Measurements from ENCODE around the gene DOC2A.
A peak's percentile ranks its signal among the peaks of the same experiment; 100 is the strongest.

DOC2A gene

DNA sequence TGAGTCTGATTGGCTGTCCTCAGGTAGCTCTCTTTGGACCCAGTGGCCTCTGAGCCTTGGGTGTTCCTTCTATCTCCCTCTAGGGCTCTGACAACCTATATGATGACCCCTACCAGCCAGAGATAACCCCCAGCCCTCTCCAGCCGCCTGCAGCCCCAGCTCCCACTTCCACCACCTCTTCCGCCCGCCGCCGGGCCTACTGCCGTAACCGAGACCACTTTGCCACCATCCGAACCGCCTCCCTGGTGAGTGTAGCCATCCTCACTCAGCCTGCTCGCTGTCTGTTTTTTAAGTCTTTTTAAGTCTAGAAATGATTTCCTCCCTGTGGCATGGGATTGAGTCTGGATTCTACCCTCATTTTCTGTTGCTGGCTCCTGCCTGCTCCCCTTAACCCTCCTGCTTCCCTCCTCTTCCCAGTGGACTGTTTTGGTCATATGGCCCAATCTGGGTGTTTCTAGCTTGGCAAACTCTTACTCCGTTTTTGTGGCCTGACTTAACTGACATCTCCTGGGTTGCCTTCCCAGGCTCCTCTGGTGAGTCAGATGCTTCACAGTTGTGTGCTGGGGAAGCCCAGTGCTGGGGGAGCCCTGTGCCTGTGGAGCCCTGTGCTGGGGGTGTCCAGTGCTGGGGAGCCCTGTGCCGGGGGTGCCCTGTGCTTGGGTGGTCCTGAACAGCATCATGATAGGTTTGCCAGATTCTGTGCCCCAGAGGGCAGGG is 27.2 kb downstream of the DOC2A start:
- TF ChIP-seq POLR2A (IDR thresholded peaks at IDR 0.05; ENCODE audit: low read length) (no peak), GATA1 (IDR thresholded peaks at IDR 0.05; ENCODE audit: low read depth, low read length) (no peak)
- DNase-seq, result no peak

- no peak for DNase-seq
- no peak for TF ChIP-seq GATA1 (IDR thresholded peaks at IDR 0.05; ENCODE audit: low read depth, low read length)
- no peak for TF ChIP-seq POLR2A (IDR thresholded peaks at IDR 0.05; ENCODE audit: low read length)
Observed at GRCh38 chr16:29982560-29983419, 28.0 kb downstream of the DOC2A start.

DNA sequence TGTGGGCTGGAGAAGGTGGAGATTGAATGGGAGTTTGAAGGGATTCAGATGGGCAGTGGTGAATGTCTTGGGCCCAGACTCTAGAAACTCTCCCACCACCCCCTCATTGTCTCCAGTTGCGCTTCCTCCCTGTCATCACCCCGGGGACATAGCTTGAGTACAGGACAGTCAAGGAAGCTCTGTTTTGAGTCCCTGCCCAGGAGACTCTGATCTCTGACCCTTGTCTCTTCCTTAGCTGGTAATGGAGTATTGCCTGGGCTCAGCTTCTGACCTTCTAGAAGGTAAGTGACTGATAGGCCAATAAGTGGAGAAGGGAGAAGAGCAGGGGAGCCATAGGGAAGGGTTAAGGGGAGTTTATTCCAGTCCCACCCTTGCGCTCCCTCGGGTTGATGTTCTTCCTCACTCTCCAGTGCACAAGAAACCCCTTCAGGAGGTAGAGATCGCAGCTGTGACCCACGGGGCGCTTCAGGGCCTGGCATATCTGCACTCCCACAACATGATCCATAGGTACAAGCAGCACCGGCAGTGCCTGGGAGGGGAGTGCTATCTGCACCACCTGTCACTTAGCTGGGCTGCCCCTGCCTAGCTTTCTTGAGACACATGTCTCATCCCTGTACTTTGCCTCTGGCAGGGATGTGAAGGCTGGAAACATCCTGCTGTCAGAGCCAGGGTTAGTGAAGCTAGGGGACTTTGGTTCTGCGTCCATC is 32.1 kb downstream of the DOC2A start:
- TF ChIP-seq GATA1 (IDR thresholded peaks at IDR 0.05; ENCODE audit: low read depth, low read length) (no peak), POLR2A (IDR thresholded peaks at IDR 0.05; ENCODE audit: low read length) (no peak)
- no peak for DNase-seq

GRCh38 chr16:29978081-29978480 is 32.7 kb downstream of the DOC2A start:
- DNase-seq, result no peak
- no peak for TF ChIP-seq POLR2A (IDR thresholded peaks at IDR 0.05; ENCODE audit: low read length)

GRCh38 chr16:29977063-29977825 is 33.6 kb downstream of the DOC2A start:
- DNase-seq, result no peak
- TF ChIP-seq POLR2A (IDR thresholded peaks at IDR 0.05; ENCODE audit: low read length) (no peak), GATA1 (IDR thresholded peaks at IDR 0.05; ENCODE audit: low read depth, low read length) (no peak)

DNA sequence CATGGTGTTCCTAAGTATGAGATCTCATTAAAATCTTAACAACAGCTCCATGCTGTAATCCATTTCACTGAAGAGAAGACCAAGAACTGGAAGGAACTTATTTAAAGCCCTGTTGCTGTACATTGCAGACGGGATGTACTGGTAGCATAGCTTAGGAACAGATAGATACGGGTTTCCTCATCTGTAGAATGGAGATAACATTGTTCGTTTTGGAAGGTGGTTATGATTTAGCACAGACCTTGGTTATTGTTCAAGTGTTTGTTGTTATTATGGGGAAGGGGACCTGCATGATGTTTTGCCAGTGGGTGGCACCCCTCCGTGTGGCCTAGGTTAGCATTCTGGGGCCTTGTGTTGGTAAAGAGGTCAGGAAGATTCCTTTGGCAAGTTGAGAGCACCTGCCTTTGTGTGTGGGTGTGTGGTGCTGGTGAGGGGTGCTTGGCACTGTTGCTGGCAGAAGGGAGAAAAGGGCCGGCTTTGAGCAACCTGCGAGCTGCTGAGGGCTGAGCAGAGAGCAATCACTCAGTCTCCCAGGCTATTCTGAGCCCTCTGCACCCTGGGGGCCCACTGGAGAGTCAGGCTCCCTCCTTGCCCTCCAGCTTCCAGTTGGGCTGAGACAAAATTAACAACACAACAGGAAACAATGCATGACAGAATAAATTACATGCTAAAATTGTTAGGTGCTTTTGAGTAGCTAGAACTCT is 34.9 kb downstream of the DOC2A start:
- TF ChIP-seq GATA1 (IDR thresholded peaks at IDR 0.05; ENCODE audit: low read depth, low read length) (no peak), POLR2A (IDR thresholded peaks at IDR 0.05; ENCODE audit: low read length) (no peak)
- peak in 1 of 2 experiments; percentile 52 for DNase-seq

DNA sequence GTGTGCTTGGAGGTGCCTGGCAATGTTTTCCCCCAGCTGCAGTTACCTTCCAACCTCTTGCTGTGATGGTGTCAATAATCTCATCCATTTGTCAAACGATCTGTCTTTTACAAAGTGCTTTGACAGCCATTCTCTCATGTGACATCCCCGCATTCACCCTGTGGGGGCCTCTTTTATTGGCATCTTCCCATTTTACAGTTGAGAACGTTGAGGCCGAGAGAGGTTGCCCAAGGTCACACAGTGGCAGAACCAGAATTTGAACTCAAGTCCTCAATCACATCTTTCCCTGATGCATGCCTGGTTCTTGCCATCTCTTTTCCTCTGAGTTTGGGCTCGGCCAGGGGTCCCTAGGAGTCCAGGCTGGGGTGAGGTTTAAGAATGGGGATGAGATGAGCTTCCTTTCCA is 35.7 kb downstream of the DOC2A start:
- no peak for TF ChIP-seq GATA1 (IDR thresholded peaks at IDR 0.05; ENCODE audit: low read depth, low read length)
- no peak for TF ChIP-seq POLR2A (IDR thresholded peaks at IDR 0.05; ENCODE audit: low read length)
- no peak for DNase-seq

DNA sequence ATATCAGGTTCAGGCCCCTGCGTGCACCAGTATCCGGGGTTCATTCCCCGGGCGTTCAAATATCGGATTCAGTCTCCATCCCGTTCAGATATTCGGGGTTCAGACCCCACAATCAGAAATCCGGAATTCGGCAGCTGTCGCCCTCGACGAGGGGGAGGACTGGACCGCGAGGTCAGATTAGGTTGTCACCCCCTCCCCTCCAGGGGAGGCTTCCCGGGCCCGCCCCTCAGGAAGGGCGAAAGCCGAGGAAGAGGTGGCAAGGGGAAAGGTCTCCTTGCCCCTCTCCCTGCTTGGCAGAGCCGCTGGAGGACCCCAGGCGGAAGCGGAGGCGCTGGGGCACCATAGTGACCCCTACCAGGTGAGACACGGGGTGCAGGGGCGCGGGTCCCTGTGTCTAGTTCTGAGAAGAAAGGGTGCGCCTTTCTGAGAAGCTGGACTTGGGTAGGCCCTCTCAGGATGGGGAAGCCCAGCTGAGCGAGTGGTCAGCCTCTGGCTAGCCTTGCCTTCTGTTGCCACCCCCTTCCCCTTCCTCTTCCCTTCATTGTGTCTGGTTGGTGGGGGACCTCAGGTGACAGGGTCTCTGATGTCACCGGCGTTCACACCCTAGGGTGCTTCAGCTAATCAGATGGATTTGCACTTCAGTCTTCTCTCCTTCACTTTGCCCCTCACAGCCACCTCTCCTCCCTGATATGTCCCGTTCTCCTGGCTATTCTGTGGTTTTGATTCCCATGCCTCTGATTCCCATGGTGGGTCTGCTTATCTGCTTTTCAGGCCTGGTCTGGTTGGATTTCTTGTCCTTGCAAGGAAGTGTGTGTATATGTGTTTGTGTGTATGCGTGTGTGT is 36.3 kb downstream of the DOC2A start:
- TF ChIP-seq GATA1 (IDR thresholded peaks at IDR 0.05; ENCODE audit: low read depth, low read length) (no peak), POLR2A (IDR thresholded peaks at IDR 0.05; ENCODE audit: low read length) (no peak)
- peak in 1 of 2 experiments; percentile 54 for DNase-seq

GRCh38 chr16:29973384-29974246 is 37.2 kb downstream of the DOC2A start, which contains the start of gene TAOK2:
TSS of gene TAOK2 (plus strand) at chr16:29973868. CDS start at chr16:29977773, 3,905 bp downstream.
- TF ChIP-seq POLR2A (IDR thresholded peaks at IDR 0.05; ENCODE audit: low read length) (peak; percentile 81), GATA1 (IDR thresholded peaks at IDR 0.05; ENCODE audit: low read depth, low read length) (no peak)
- peak; percentile 98 to 99 for DNase-seq

GRCh38 chr16:29972992-29973383 is 37.8 kb downstream of the DOC2A start:
- no peak for DNase-seq
- TF ChIP-seq GATA1 (IDR thresholded peaks at IDR 0.05; ENCODE audit: low read depth, low read length) (no peak), POLR2A (IDR thresholded peaks at IDR 0.05; ENCODE audit: low read length) (no peak)

DNA sequence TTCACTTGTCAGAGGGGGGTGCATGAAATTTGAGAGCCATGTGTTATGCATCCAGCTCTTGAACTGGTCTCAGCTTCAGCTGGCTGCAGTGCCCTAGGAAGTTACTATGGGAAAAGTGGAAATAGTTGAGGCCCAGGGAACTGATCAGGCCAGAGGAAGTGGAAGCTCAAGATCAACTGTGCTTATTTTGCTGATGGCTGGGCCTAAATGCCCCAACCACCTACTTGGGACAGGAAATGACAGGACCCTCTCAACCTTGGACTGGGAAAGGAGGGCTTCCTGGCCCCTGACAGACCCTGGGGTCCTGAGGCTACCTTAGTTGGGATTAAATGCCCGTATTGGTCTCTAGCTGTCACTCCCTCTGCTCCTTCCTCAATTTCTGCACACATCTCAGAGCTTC is 38.3 kb downstream of the DOC2A start:
- no peak for DNase-seq
- TF ChIP-seq GATA1 (IDR thresholded peaks at IDR 0.05; ENCODE audit: low read depth, low read length) (no peak), POLR2A (IDR thresholded peaks at IDR 0.05; ENCODE audit: low read length) (no peak)
